Stomach (tissue), 4 donors: Measurements from ENCODE around the gene CTH.

Experiments used
- POLR2A ChIP-seq, 4 donors: fragments of 450-650 bp; IDR thresholded peaks; one replicate each; pipeline ENCODE4 v1.6.1; 2016; ENCODE audit warnings: antibody characterized with exemption in 4 of 4, control low read depth in 2 of 4, mild to moderate bottlenecking in 1 of 4, moderate library complexity in 1 of 4
- TF ChIP-seq, protein P1 (sequence below), 7 experiments: fragments of 450-650 bp in 4 of 7; fragments of 200-600 bp in 3 of 7; sonication (generic) in 3 of 7; IDR thresholded peaks; one replicate each; pipeline ENCODE4 v1.5.1; 2016 to 2019; ENCODE audit warnings: antibody characterized with exemption in 7 of 7, control low read depth in 2 of 7, mild to moderate bottlenecking in 1 of 7

DNA sequence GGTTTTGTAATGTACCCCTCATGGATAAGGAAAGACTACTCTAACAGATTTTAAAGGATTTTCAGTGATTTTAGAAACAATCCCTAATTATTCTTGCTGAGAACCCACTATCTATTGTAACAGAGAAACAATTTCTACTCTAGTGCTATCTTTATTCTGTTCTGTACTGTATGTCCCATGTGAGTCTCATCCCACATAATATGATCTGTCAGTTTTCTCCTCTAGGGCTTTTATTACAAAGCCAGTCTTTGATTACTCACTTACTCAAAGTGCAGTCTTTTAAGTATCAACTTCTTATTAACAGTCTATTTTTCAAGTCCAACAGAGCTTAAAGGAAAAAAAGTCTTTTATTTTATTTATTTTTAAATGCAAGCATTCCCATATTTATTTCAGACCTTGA, 54.8 kb downstream of the CTH start:
- no peak for TF ChIP-seq POLR2A (IDR thresholded peaks at IDR 0.05)
- TF ChIP-seq, protein P1, sequence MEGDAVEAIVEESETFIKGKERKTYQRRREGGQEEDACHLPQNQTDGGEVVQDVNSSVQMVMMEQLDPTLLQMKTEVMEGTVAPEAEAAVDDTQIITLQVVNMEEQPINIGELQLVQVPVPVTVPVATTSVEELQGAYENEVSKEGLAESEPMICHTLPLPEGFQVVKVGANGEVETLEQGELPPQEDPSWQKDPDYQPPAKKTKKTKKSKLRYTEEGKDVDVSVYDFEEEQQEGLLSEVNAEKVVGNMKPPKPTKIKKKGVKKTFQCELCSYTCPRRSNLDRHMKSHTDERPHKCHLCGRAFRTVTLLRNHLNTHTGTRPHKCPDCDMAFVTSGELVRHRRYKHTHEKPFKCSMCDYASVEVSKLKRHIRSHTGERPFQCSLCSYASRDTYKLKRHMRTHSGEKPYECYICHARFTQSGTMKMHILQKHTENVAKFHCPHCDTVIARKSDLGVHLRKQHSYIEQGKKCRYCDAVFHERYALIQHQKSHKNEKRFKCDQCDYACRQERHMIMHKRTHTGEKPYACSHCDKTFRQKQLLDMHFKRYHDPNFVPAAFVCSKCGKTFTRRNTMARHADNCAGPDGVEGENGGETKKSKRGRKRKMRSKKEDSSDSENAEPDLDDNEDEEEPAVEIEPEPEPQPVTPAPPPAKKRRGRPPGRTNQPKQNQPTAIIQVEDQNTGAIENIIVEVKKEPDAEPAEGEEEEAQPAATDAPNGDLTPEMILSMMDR (IDR thresholded peaks at IDR 0.05), result no peak
